Keratinocyte (primary cell): Measurements from ENCODE around the gene TEAD4.

Experiments
- EZH2 ChIP-seq: IDR thresholded peaks from one replicate; pipeline ENCODE4 v1.6.1; 2012; ENCODE audit warnings: inconsistent platforms, mild to moderate bottlenecking, low read length, moderate library complexity
- TF ChIP-seq, protein P1 (sequence below), 3 experiments: IDR thresholded peaks in 1 of 3; conservative IDR thresholded peaks in 1 of 3; optimal IDR thresholded peaks in 1 of 3; 2 replicates in 2 of 3; 3 replicates in 1 of 3; pipeline versions ENCODE3 to v1.5.1; 2011; ENCODE audit warnings: low read length in 3 of 3, mild to moderate bottlenecking in 3 of 3, moderate library complexity in 2 of 3, control low read depth in 1 of 3, inconsistent platforms in 1 of 3; ENCODE audit not compliant: insufficient read depth in 2 of 3; ENCODE audit errors: extremely low read depth in 1 of 3

DNA sequence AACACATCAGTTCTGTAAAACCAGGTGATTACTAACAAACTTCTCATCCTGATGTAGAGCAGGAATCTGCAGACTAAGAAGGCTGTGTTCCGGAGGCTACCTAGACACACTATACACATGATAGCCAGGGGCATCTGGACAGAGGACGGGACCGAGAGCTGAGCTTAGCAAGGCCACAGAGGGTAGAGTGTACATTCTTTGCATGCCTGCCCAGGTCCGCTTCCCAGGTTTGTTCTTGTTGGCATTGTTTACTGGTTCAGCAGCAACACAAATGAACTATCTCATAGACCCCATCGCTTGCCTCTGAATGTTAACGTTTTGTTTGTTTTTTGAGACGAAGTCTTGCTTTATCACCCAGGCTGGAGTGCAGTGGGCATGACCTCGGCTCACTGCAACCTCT, 17.7 kb upstream of the TEAD4 start:
- TF ChIP-seq, protein P1, sequence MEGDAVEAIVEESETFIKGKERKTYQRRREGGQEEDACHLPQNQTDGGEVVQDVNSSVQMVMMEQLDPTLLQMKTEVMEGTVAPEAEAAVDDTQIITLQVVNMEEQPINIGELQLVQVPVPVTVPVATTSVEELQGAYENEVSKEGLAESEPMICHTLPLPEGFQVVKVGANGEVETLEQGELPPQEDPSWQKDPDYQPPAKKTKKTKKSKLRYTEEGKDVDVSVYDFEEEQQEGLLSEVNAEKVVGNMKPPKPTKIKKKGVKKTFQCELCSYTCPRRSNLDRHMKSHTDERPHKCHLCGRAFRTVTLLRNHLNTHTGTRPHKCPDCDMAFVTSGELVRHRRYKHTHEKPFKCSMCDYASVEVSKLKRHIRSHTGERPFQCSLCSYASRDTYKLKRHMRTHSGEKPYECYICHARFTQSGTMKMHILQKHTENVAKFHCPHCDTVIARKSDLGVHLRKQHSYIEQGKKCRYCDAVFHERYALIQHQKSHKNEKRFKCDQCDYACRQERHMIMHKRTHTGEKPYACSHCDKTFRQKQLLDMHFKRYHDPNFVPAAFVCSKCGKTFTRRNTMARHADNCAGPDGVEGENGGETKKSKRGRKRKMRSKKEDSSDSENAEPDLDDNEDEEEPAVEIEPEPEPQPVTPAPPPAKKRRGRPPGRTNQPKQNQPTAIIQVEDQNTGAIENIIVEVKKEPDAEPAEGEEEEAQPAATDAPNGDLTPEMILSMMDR (optimal IDR thresholded peaks at IDR 0.05 in 1 of 3, IDR thresholded peaks at IDR 0.05 in 1 of 3, conservative IDR thresholded peaks at IDR 0.05 in 1 of 3; ENCODE audit: extremely low read depth in 1 of 3, insufficient read depth in 2 of 3, low read length in 3 of 3): no peak
- no peak for TF ChIP-seq EZH2
